Mesendoderm (in vitro differentiated cells): ENCODE results near the gene IL1R1.

Source experiments
- DNase-seq: peaks from one replicate; pipeline ENCODE4 v3.0.0; 2013
- H2AK5ac ChIP-seq: 2 replicates; pipeline ENCODE4 v1.6.1; 2013; ENCODE audit warnings: low read length, inconsistent platforms
- H2BK120ac ChIP-seq: 2 replicates; pipeline ENCODE4 v1.6.1; 2013; ENCODE audit warnings: low read depth, mild to moderate bottlenecking, low read length, moderate library complexity, mixed read lengths
- H2BK15ac ChIP-seq: replicated peaks from 2 replicates; pipeline ENCODE4 v1.6.1; 2013; ENCODE audit warnings: low read depth, mild to moderate bottlenecking, moderate library complexity
- H2BK5ac ChIP-seq: 2 replicates; pipeline ENCODE4 v1.6.1; 2013; ENCODE audit warnings: low read length, inconsistent platforms
- H3K18ac ChIP-seq: 2 replicates; pipeline ENCODE4 v1.6.1; 2013; ENCODE audit warnings: mild to moderate bottlenecking, low read length, mixed read lengths
- H3K23ac ChIP-seq: one replicate; pipeline ENCODE4 v1.6.1; 2013; ENCODE audit warnings: low read length
- H3K27ac ChIP-seq: 2 replicates; pipeline ENCODE4 v1.5.1; 2013; ENCODE audit warnings: low read depth, mild to moderate bottlenecking, inconsistent platforms, low read length, moderate library complexity
- H3K27me3 ChIP-seq: 2 replicates; pipeline ENCODE4 v1.6.1; 2013; ENCODE audit warnings: low read length, control low read depth, mild to moderate bottlenecking, inconsistent platforms; ENCODE audit not compliant: insufficient read depth, poor library complexity
- H3K36me3 ChIP-seq: 2 replicates; pipeline ENCODE4 v1.6.1; 2013; ENCODE audit warnings: low read length, inconsistent platforms; ENCODE audit not compliant: control insufficient read depth, insufficient read depth
- H3K4ac ChIP-seq: one replicate; pipeline ENCODE4 v1.6.1; 2013; ENCODE audit warnings: low read depth, mild to moderate bottlenecking, low read length, moderate library complexity
- H3K4me1 ChIP-seq: 2 replicates; pipeline ENCODE4 v1.6.1; 2013; ENCODE audit warnings: low read depth, low read length, inconsistent platforms; ENCODE audit not compliant: control insufficient read depth
- H3K4me2 ChIP-seq: 2 replicates; pipeline ENCODE4 v1.6.1; 2013; ENCODE audit warnings: low read length
- H3K4me3 ChIP-seq: 2 replicates; pipeline ENCODE4 v1.5.1; 2013; ENCODE audit warnings: mild to moderate bottlenecking, low read length
- H3K56ac ChIP-seq: one replicate; pipeline ENCODE4 v1.6.1; 2013; ENCODE audit warnings: low read length
- H3K79me1 ChIP-seq: 2 replicates; pipeline ENCODE4 v1.6.1; 2013; ENCODE audit warnings: low read length, inconsistent platforms
- H3K79me2 ChIP-seq: 2 replicates; pipeline ENCODE4 v1.6.1; 2013; ENCODE audit warnings: mild to moderate bottlenecking, low read length; ENCODE audit not compliant: control insufficient read depth, insufficient read depth
- H3K9ac ChIP-seq: 2 replicates; pipeline ENCODE4 v1.6.1; 2013; ENCODE audit warnings: low read length, inconsistent platforms
- H4K5ac ChIP-seq: one replicate; pipeline ENCODE4 v1.6.1; 2013; ENCODE audit warnings: low read length
- H4K8ac ChIP-seq: one replicate; pipeline ENCODE4 v1.6.1; 2013; ENCODE audit warnings: low read depth, mild to moderate bottlenecking, control low read depth, low read length, moderate library complexity
- WGBS: extraction: QIAGEN DNeasy Blood & Tissue Kit; methylation state at CpG from one replicate; pipeline ENCODE4 v1.1.7; 2013; ENCODE audit warnings: low lambda C conversion rate, missing lambda C conversion rate; ENCODE audit not compliant: insufficient coverage; ENCODE audit errors: extremely low coverage; 5-methylcytosine and 5-hydroxymethylcytosine counted together

The IL1R1 gene

DNA sequence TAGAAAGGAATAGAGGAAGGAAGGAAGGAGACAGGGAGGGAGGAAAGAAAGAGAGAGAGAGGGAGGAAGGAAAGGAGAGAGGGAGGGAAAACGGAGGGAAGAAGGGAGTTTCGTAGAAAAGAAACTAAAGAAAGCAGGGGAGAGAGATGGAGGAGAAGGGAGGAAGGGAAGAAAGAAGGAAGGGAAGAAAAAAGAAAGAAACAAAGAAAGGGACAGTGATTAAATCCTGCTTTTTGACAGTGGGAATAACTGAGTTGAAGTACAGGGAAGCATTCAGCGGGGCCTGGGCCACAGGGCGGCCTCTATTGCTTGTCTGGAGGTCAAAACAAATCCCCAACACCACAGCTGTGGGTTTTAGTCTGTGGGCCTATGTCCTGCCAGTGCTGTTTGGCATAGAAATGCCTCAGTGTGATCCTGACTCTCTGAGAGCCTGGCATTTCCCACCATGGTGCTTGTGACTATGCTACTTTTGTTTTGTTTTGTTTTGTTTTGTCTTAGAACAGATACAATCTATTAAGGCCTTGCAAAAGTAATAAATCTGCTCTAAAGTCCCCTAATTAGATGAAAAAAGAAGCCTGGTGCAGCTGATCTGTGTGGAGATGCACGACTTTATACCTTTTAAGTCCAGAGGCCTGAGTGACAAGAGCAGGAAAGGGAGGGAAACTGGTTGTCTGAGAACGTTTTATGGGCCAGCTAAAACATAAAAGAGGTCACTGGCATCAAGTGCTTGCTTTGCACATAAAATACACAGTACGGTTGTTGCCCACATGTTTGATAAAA is 84.3 kb downstream of the IL1R1 start:
- WGBS = 100% methylated on average over 2 of the region's 7 CpGs
- no peaks in the 10 kb centered on the region for H3K36me3 ChIP-seq
- H3K4ac ChIP-seq = no peak overlapping the region
- H2BK15ac ChIP-seq = no peak overlapping the region
- no peak overlapping the region for H3K56ac ChIP-seq
- H3K23ac ChIP-seq = no peak overlapping the region
- no peak overlapping the region for H4K5ac ChIP-seq
- no peaks in the 10 kb centered on the region for H3K27me3 ChIP-seq
- H2BK5ac ChIP-seq = no peak overlapping the region
- H3K79me2 ChIP-seq = no peaks in the 10 kb centered on the region
- H4K8ac ChIP-seq = no peak overlapping the region
- no peaks in the 10 kb centered on the region for H3K79me1 ChIP-seq
- H2AK5ac ChIP-seq = no peak overlapping the region
- no peak overlapping the region for H2BK120ac ChIP-seq
- no peak overlapping the region for H3K9ac ChIP-seq
- H3K4me1 ChIP-seq = peaks cover 5% of the 10 kb centered on the region
- no peak overlapping the region for H3K27ac ChIP-seq
- no peak overlapping the region for H3K4me3 ChIP-seq
- no peak overlapping the region for H3K4me2 ChIP-seq
- no peak overlapping the region for H3K18ac ChIP-seq
- no peak for DNase-seq

DNA sequence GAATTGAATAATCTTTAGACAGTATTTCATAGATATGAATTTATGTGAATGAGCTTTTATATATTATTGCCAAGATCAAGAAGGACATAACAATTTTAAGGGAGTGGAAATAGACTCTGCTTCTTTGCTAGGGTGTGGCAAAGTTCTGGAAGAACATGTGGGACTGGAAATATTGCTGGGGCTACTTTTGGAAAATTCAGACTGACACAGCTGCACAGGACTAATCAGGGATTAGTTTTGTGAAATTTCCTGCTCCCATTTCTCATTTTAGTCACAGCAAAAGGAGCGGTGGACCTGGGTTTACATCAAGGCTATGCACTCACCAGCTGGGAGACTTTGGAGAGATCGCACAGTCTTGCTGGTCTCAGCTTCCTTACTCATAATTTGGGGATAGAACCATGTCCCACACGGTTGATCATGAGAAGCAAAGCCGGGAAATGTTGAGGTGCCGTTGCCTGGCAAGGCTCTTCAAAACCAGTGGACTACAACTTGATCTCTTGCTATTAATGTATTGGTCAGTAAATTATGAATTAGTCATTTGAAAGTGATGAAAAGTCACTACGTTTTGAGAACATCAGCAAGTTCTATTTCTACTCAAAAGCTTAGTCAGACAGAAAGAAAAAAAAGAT is 86.7 kb downstream of the IL1R1 start:
- Histone ChIP-seq H3K9ac (no peak overlapping the region), H3K79me2 (no peaks in the 10 kb centered on the region), H2BK5ac (no peak overlapping the region), H3K18ac (no peak overlapping the region), H2BK120ac (no peak overlapping the region), H3K36me3 (no peaks in the 10 kb centered on the region), H4K5ac (no peak overlapping the region), H2BK15ac (no peak overlapping the region), H3K23ac (no peak overlapping the region), H3K27me3 (no peaks in the 10 kb centered on the region), H3K27ac (no peak overlapping the region), H2AK5ac (no peak overlapping the region), H4K8ac (no peak overlapping the region), H3K4me3 (no peak overlapping the region), H3K56ac (no peak overlapping the region), H3K4me1 (peaks cover 5% of the 10 kb centered on the region), H3K4ac (no peak overlapping the region), H3K4me2 (no peak overlapping the region), H3K79me1 (no peaks in the 10 kb centered on the region)
- DNase-seq = no peak
- WGBS = no CpG with 5 or more reads among the region's 6 CpGs
